A673 (cell line): ENCODE data around the gene IQSEC2. TPM values are rescaled to one million over a fixed set of nuclear protein-coding genes. Genes with fewer than 3 reads are reported as not detected.

Source experiments
- Bru-seq: library from RNA; stranded (reverse); fragments of 400-500 nt; gene quantifications from one replicate; lab custom pipeline; 2021; lab: Mats Ljungman, UMichigan
- BruChase-seq, 2 experiments: library from RNA; stranded (reverse); fragments of 400-500 nt; gene quantifications; one replicate each; lab custom pipeline; 2021; lab: Mats Ljungman, UMichigan
- BruUV-seq: library from RNA; stranded (reverse); fragments of 400-500 nt; replicated peaks from 2 replicates; lab custom pipeline; 2021; lab: Mats Ljungman, UMichigan
- CTCF ChIA-PET: fragments of 300-600 bp; sonication (Branson Sonifier 250); formaldehyde crosslinking; loops from one replicate; lab custom pipeline; 2022; ENCODE audit warnings: antibody characterized with exemption; lab: Charles Lee
- POLR2A ChIA-PET: fragments of 300-600 bp; sonication (Branson Sonifier 250); formaldehyde crosslinking; loops from one replicate; lab custom pipeline; 2022; ENCODE audit warnings: antibody characterized with exemption; ENCODE audit not compliant: low non-redundant PET; lab: Charles Lee
- DNase-seq: peaks from one replicate; pipeline ENCODE4 v3.0.0-alpha.2; 2015; ENCODE audit warnings: low spot score
- H3K27ac ChIP-seq: fragments of 200-600 bp; sonication (generic); 2 replicates; pipeline ENCODE4 v1.5.1; 2016; ENCODE audit warnings: mixed run types, low read depth, mild to moderate bottlenecking, mixed read lengths, antibody characterized with exemption, low read length; ENCODE audit not compliant: poor library complexity, severe bottlenecking
- H3K27me3 ChIP-seq: fragments of 200-600 bp; sonication (generic); replicated peaks from 2 replicates; pipeline ENCODE4 v1.6.1; 2017; ENCODE audit warnings: mixed run types, low read depth, mild to moderate bottlenecking, mixed read lengths, antibody characterized with exemption, low read length; ENCODE audit not compliant: insufficient read depth, poor library complexity
- H3K36me3 ChIP-seq: fragments of 200-600 bp; sonication (generic); 2 replicates; pipeline ENCODE4 v1.6.1; 2016; ENCODE audit warnings: mixed run types, mild to moderate bottlenecking, mixed read lengths, antibody characterized with exemption, low read length; ENCODE audit not compliant: insufficient read depth, poor library complexity, severe bottlenecking
- H3K4me1 ChIP-seq: fragments of 200-600 bp; sonication (generic); 2 replicates; pipeline ENCODE4 v1.6.1; 2017; ENCODE audit warnings: mixed run types, mild to moderate bottlenecking, mixed read lengths, antibody characterized with exemption, low read length; ENCODE audit not compliant: insufficient read depth, poor library complexity, severe bottlenecking
- H3K4me3 ChIP-seq: fragments of 200-600 bp; sonication (generic); 2 replicates; pipeline ENCODE4 v1.5.1; 2016; ENCODE audit warnings: low read depth, mixed run types, mild to moderate bottlenecking, mixed read lengths, low read length; ENCODE audit not compliant: poor library complexity, severe bottlenecking
- H3K9me3 ChIP-seq: fragments of 200-600 bp; sonication (generic); 2 replicates; pipeline ENCODE4 v1.6.1; 2016; ENCODE audit warnings: mixed run types, low read depth, mild to moderate bottlenecking, mixed read lengths, antibody characterized with exemption, low read length; ENCODE audit not compliant: poor library complexity, severe bottlenecking
- EZH2 ChIP-seq: fragments of 200-600 bp; sonication (generic); IDR thresholded peaks from 2 replicates; pipeline ENCODE4 v1.6.1; 2017; ENCODE audit warnings: borderline replicate concordance, low read depth, mild to moderate bottlenecking, mixed read lengths, antibody characterized with exemption, low read length; ENCODE audit not compliant: poor library complexity, severe bottlenecking
- intact Hi-C: fragments of 100-400 bp; cut with micrococcal nuclease; formaldehyde crosslinking; loops from one replicate; pipeline ENCODE4 v1.10.0; 2022; ENCODE audit not compliant: unreplicated experiment
- long read RNA-seq: library from polyadenylated mRNA; stranded (forward); transcript quantifications from one replicate; pipeline ENCODE4 v2.0.0, GENCODE V29; 2022
- total RNA-seq: library from RNA; stranded (reverse); gene quantifications from 2 replicates; pipeline ENCODE4 v1.2.3, GENCODE V29; 2021
- TF ChIP-seq, protein P1 (sequence below): fragments of 300-800, 200-600 bp; sonication (generic); conservative IDR thresholded peaks from 2 replicates; pipeline ENCODE4 v1.5.1; 2017; ENCODE audit warnings: low read depth, mild to moderate bottlenecking, antibody characterized with exemption, low read length, moderate library complexity, mixed read lengths

The IQSEC2 gene
- total RNA-seq (8.1 and 8.9 TPM in 2 replicates), Bru-seq, nascent RNA (percentile 36 among the genes with signal in this experiment), BruChase-seq, experiment 1, labeled RNA remaining after a 2-hour chase (percentile 39 among the genes with signal in this experiment), BruChase-seq, experiment 2, labeled RNA remaining after a 6-hour chase (percentile 46 among the genes with signal in this experiment)
- long read RNA-seq, partial matches to known transcripts: 0 of 10 reads
- long read RNA-seq, other reads (novel, unspliced or antisense): 3 of 10 reads

DNA sequence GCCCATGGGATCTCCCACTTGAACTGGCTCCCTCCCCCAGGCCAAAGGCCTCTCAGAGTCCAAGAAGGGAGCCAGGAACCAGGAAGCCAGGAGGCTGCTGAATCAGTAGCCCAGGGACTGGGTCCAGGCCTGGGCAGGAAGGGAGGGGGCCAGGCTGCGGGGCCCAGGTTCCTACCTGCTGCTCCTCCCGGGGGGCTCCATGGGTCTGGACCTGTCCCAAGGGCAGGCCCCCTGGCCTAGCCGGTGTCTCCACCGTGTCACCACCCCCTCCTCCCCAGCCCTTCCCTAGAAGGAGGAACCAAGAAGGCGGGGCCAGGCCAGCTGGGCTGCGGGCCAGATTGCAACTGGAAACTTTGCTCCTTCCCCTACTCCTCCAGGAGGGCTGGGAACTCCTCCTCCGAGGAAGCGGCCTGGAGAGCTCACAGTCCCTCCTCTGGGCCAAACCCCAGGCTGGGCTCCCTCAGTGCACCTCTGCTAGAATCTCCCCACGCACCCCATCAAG is at the start of gene IQSEC2:
Gene IQSEC2, minus strand, starts transcription at position 264 of the 502 bp plus-strand sequence.
- Histone ChIP-seq H3K9me3 (no peaks in the 10 kb centered on the region), H3K4me1 (peaks cover 44% of the 10 kb centered on the region), H3K36me3 (no peaks in the 10 kb centered on the region), H3K27me3 (no peaks in the 10 kb centered on the region), H3K4me3 (peak within 1 kb of the TSS; percentile 34), H3K27ac (peak within 1 kb of the TSS; percentile 60)
- CTCF ChIA-PET: interaction anchor here (0.6 to 1.4 kb wide), 2 partner anchors 13 to 14 kb away, joined by 3 read pairs; no protein-coding TSS in a partner anchor
- DNase-seq: peak; percentile 94
- POLR2A ChIA-PET: no interaction called here
- no peak for TF ChIP-seq EZH2
- TF ChIP-seq, protein P1, sequence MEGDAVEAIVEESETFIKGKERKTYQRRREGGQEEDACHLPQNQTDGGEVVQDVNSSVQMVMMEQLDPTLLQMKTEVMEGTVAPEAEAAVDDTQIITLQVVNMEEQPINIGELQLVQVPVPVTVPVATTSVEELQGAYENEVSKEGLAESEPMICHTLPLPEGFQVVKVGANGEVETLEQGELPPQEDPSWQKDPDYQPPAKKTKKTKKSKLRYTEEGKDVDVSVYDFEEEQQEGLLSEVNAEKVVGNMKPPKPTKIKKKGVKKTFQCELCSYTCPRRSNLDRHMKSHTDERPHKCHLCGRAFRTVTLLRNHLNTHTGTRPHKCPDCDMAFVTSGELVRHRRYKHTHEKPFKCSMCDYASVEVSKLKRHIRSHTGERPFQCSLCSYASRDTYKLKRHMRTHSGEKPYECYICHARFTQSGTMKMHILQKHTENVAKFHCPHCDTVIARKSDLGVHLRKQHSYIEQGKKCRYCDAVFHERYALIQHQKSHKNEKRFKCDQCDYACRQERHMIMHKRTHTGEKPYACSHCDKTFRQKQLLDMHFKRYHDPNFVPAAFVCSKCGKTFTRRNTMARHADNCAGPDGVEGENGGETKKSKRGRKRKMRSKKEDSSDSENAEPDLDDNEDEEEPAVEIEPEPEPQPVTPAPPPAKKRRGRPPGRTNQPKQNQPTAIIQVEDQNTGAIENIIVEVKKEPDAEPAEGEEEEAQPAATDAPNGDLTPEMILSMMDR: no peak
- BruUV-seq: no TSS peak
- intact Hi-C loops: no loop called here

- intact Hi-C loops: no loop called here
- H3K27me3 ChIP-seq: peaks cover 34% of the 10 kb centered on the region
- POLR2A ChIA-PET: no interaction called here
- H3K27ac ChIP-seq: no peak overlapping the region
- CTCF ChIA-PET: interaction anchor here (0.6 to 1.4 kb wide), 2 partner anchors 12 to 235 kb away, joined by 3 to 5 read pairs; no protein-coding TSS in a partner anchor
- H3K9me3 ChIP-seq: no peaks in the 10 kb centered on the region
- H3K36me3 ChIP-seq: no peaks in the 10 kb centered on the region
- no peak for TF ChIP-seq EZH2
- TF ChIP-seq, protein P1: no peak
- H3K4me1 ChIP-seq: no peaks in the 10 kb centered on the region
- no peak overlapping the region for H3K4me3 ChIP-seq
- no TSS peak for BruUV-seq
- no peak for DNase-seq
Measured at GRCh38 chrX:53330331-53330730, 48.9 kb upstream of the IQSEC2 start.

DNA sequence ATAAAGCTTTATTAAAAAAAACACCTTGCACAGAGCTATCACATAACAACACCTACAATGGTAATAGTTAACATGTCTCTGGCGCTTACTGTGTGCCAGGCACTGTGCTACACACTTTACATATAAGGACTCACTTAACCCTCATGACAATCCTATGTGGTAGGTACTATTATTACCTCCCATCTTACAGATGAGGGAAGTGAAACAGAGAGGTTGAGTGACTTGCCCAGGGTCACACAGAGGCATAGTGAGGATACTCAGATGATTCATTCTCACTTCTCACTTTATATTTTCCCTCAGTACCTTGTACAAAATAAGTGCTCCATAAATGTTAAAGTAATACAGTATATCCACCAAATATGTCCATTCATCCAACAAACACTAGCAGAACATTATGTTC is 43.4 kb upstream of the IQSEC2 start:
- TF ChIP-seq EZH2: no peak
- TF ChIP-seq, protein P1: no peak
- DNase-seq: no peak
- intact Hi-C loops: no loop called here
- Histone ChIP-seq H3K36me3 (no peaks in the 10 kb centered on the region), H3K27ac (no peak overlapping the region), H3K9me3 (no peaks in the 10 kb centered on the region), H3K4me1 (no peaks in the 10 kb centered on the region), H3K4me3 (no peak overlapping the region), H3K27me3 (peaks cover 73% of the 10 kb centered on the region)
- BruUV-seq: no TSS peak
- POLR2A ChIA-PET: no interaction called here
- CTCF ChIA-PET: no interaction called here
